Measurements from ENCODE around the gene GOLGA1.
"Not testable (repeated sequence)": the region's sequence is repeated elsewhere in the genome, so short reads cannot be mapped to it uniquely, and the experiment has no call there.

GOLGA1 gene

GRCh38 chr9:124964056-124964455 is 23.2 kb upstream of the GOLGA1 start:
- H3K27ac ChIP-seq (ENCODE audit: low read depth, low read length) = no peak overlapping the region
- H3K27me3 ChIP-seq (ENCODE audit: insufficient read depth, low read length) = no peaks in the 10 kb centered on the region
- 96% methylated on average over 2 of the region's 2 CpGs for WGBS
- H3K36me3 ChIP-seq (ENCODE audit: insufficient read depth, low read length) = peaks cover 26% of the 10 kb centered on the region
- no peaks in the 10 kb centered on the region; the same call in 1 of the 2 replicates for H3K9me3 ChIP-seq (ENCODE audit: insufficient read depth, low read depth, low read length)
- no peaks in the 10 kb centered on the region for H3K4me1 ChIP-seq (ENCODE audit: insufficient read depth, low read length)
- no peak overlapping the region for H3K9ac ChIP-seq (ENCODE audit: low read depth, low read length)
- no peak overlapping the region for H3K4me3 ChIP-seq (ENCODE audit: low read length)

GRCh38 chr9:124960409-124960752 is 19.5 kb upstream of the GOLGA1 start:
- Histone ChIP-seq H3K4me3 (ENCODE audit: low read length) (no peak overlapping the region), H3K36me3 (ENCODE audit: insufficient read depth, low read length) (no peaks in the 10 kb centered on the region), H3K4me1 (ENCODE audit: insufficient read depth, low read length) (no peaks in the 10 kb centered on the region), H3K27me3 (ENCODE audit: insufficient read depth, low read length) (no peaks in the 10 kb centered on the region), H3K9me3 (ENCODE audit: insufficient read depth, low read depth, low read length) (no peaks in the 10 kb centered on the region; the same call in 1 of the 2 replicates), H3K27ac (ENCODE audit: low read depth, low read length) (no peak overlapping the region), H3K9ac (ENCODE audit: low read depth, low read length) (no peak overlapping the region)
- 93% methylated on average over 2 of the region's 2 CpGs for whole genome bisulfite sequencing

- 95% methylated on average over 6 of the region's 9 CpGs for WGBS
- not testable (repeated sequence) for H3K9me3 ChIP-seq (ENCODE audit: insufficient read depth, low read depth, low read length); H3K27ac ChIP-seq (ENCODE audit: low read depth, low read length); H3K9ac ChIP-seq (ENCODE audit: low read depth, low read length); H3K4me3 ChIP-seq (ENCODE audit: low read length); H3K36me3 ChIP-seq (ENCODE audit: insufficient read depth, low read length); H3K27me3 ChIP-seq (ENCODE audit: insufficient read depth, low read length); H3K4me1 ChIP-seq (ENCODE audit: insufficient read depth, low read length)
Observed at GRCh38 chr9:124959671-124960408, 19.0 kb upstream of the GOLGA1 start.

GRCh38 chr9:124954255-124954654 is 13.4 kb upstream of the GOLGA1 start:
- no CpG with 5 or more reads among the region's 1 CpG for WGBS
- Histone ChIP-seq H3K27me3 (ENCODE audit: insufficient read depth, low read length) (no peaks in the 10 kb centered on the region), H3K4me3 (ENCODE audit: low read length) (no peak overlapping the region), H3K36me3 (ENCODE audit: insufficient read depth, low read length) (peaks cover 20% of the 10 kb centered on the region), H3K27ac (ENCODE audit: low read depth, low read length) (no peak overlapping the region), H3K9ac (ENCODE audit: low read depth, low read length) (no peak overlapping the region), H3K9me3 (ENCODE audit: insufficient read depth, low read depth, low read length) (no peaks in the 10 kb centered on the region), H3K4me1 (ENCODE audit: insufficient read depth, low read length) (no peaks in the 10 kb centered on the region)

- no peak overlapping the region for H3K4me3 ChIP-seq (ENCODE audit: low read length)
- H3K9me3 ChIP-seq (ENCODE audit: insufficient read depth, low read depth, low read length) = no peaks in the 10 kb centered on the region
- peaks cover 20% of the 10 kb centered on the region for H3K36me3 ChIP-seq (ENCODE audit: insufficient read depth, low read length)
- no peak overlapping the region for H3K9ac ChIP-seq (ENCODE audit: low read depth, low read length)
- H3K27me3 ChIP-seq (ENCODE audit: insufficient read depth, low read length) = no peaks in the 10 kb centered on the region
- H3K4me1 ChIP-seq (ENCODE audit: insufficient read depth, low read length) = no peaks in the 10 kb centered on the region
- WGBS = 92% methylated on average over 2 of the region's 3 CpGs
- H3K27ac ChIP-seq (ENCODE audit: low read depth, low read length) = no peak overlapping the region
Observed at GRCh38 chr9:124950050-124950718, 9.3 kb upstream of the GOLGA1 start.

GRCh38 chr9:124949387-124949786 is 8.5 kb upstream of the GOLGA1 start:
- no peaks in the 10 kb centered on the region for H3K27me3 ChIP-seq (ENCODE audit: insufficient read depth, low read length)
- no peak overlapping the region for H3K4me3 ChIP-seq (ENCODE audit: low read length)
- WGBS = 94% methylated on average over 2 of the region's 2 CpGs
- no peaks in the 10 kb centered on the region for H3K4me1 ChIP-seq (ENCODE audit: insufficient read depth, low read length)
- no peak overlapping the region for H3K9ac ChIP-seq (ENCODE audit: low read depth, low read length)
- H3K36me3 ChIP-seq (ENCODE audit: insufficient read depth, low read length) = peaks cover 20% of the 10 kb centered on the region
- no peaks in the 10 kb centered on the region for H3K9me3 ChIP-seq (ENCODE audit: insufficient read depth, low read depth, low read length)
- no peak overlapping the region for H3K27ac ChIP-seq (ENCODE audit: low read depth, low read length)

GRCh38 chr9:124947727-124948391 is 7.0 kb upstream of the GOLGA1 start:
- Histone ChIP-seq H3K4me1 (ENCODE audit: insufficient read depth, low read length) (no peaks in the 10 kb centered on the region), H3K9ac (ENCODE audit: low read depth, low read length) (no peak overlapping the region), H3K36me3 (ENCODE audit: insufficient read depth, low read length) (peaks cover 18% of the 10 kb centered on the region), H3K27me3 (ENCODE audit: insufficient read depth, low read length) (no peaks in the 10 kb centered on the region), H3K27ac (ENCODE audit: low read depth, low read length) (no peak overlapping the region), H3K9me3 (ENCODE audit: insufficient read depth, low read depth, low read length) (no peaks in the 10 kb centered on the region), H3K4me3 (ENCODE audit: low read length) (no peak overlapping the region)
- 98% methylated on average over 5 of the region's 5 CpGs for WGBS

GRCh38 chr9:124946167-124946566 is 5.3 kb upstream of the GOLGA1 start:
- WGBS = no CpG with 5 or more reads among the region's 1 CpG
- Histone ChIP-seq H3K36me3 (ENCODE audit: insufficient read depth, low read length) (0 out of 2 replicates have a peak, but pooled peaks cover 3% of the 10 kb centered on the region), H3K4me1 (ENCODE audit: insufficient read depth, low read length) (no peaks in the 10 kb centered on the region), H3K4me3 (ENCODE audit: low read length) (no peak overlapping the region), H3K27me3 (ENCODE audit: insufficient read depth, low read length) (no peaks in the 10 kb centered on the region), H3K9me3 (ENCODE audit: insufficient read depth, low read depth, low read length) (no peaks in the 10 kb centered on the region), H3K27ac (ENCODE audit: low read depth, low read length) (no peak overlapping the region), H3K9ac (ENCODE audit: low read depth, low read length) (no peak overlapping the region)

- H3K27ac ChIP-seq (ENCODE audit: low read depth, low read length) = peak overlapping the region; percentile 90
Observed at GRCh38 chr9:124941679-124942561, 1.0 kb upstream of the GOLGA1 start.

GRCh38 chr9:124940521-124940893 is 376 bp downstream of the GOLGA1 start:
- peaks cover 9% of the 10 kb centered on the region; the same call in 1 of the 2 replicates for H3K36me3 ChIP-seq (ENCODE audit: insufficient read depth, low read length)
- H3K9ac ChIP-seq (ENCODE audit: low read depth, low read length) = peak overlapping the region; percentile 84
- 1% methylated on average over 17 of the region's 17 CpGs for WGBS
- H3K4me3 ChIP-seq (ENCODE audit: low read length) = peak overlapping the region; percentile 79
- H3K27ac ChIP-seq (ENCODE audit: low read depth, low read length) = peak overlapping the region; percentile 94
- H3K27me3 ChIP-seq (ENCODE audit: insufficient read depth, low read length) = no peaks in the 10 kb centered on the region
- no peaks in the 10 kb centered on the region for H3K9me3 ChIP-seq (ENCODE audit: insufficient read depth, low read depth, low read length)
- peaks cover 5% of the 10 kb centered on the region; the same call in 1 of the 2 replicates for H3K4me1 ChIP-seq (ENCODE audit: insufficient read depth, low read length)

More at GRCh38 chr9:124941679-124942561, 1.0 kb upstream of the GOLGA1 start:
- WGBS = 34% methylated on average over 31 of the region's 31 CpGs
- Histone ChIP-seq H3K4me3 (ENCODE audit: low read length) (peak overlapping the region; percentile 79), H3K9ac (ENCODE audit: low read depth, low read length) (peak overlapping the region; percentile 86), H3K9me3 (ENCODE audit: insufficient read depth, low read depth, low read length) (no peaks in the 10 kb centered on the region), H3K36me3 (ENCODE audit: insufficient read depth, low read length) (peaks cover 4% of the 10 kb centered on the region; the same call in 1 of the 2 replicates), H3K4me1 (ENCODE audit: insufficient read depth, low read length) (peaks cover 5% of the 10 kb centered on the region; the same call in 1 of the 2 replicates), H3K27me3 (ENCODE audit: insufficient read depth, low read length) (no peaks in the 10 kb centered on the region)
